ENCODE data around the gene KCNA10.

The KCNA10 gene

GRCh38 chr1:110519125-110519810, at the start of gene KCNA10:
KCNA10 (minus strand) TSS chr1:110519175; CDS start chr1:110518787, 388 bp downstream.
- no peak for DNase-seq (ENCODE audit: low read depth, low spot score)

- DNase-seq (ENCODE audit: low read depth, low spot score): no peak
These were observed 47.9 kb upstream of the KCNA10 start for GRCh38 chr1:110566836-110567235.

GRCh38 chr1:110565565-110565964, 46.6 kb upstream of the KCNA10 start:
- DNase-seq (ENCODE audit: low read depth, low spot score): no peak

GRCh38 chr1:110563089-110563488, 44.1 kb upstream of the KCNA10 start:
- DNase-seq (ENCODE audit: low read depth, low spot score): no peak

- no peak for DNase-seq (ENCODE audit: low read depth, low spot score)
These were observed 42.6 kb upstream of the KCNA10 start for GRCh38 chr1:110561596-110561995.

- no peak for DNase-seq (ENCODE audit: low read depth, low spot score)
These were observed 40.2 kb upstream of the KCNA10 start for GRCh38 chr1:110559157-110559556.

- DNase-seq (ENCODE audit: low read depth, low spot score): no peak
These were observed 38.5 kb upstream of the KCNA10 start for GRCh38 chr1:110557481-110557880.

- no peak for DNase-seq (ENCODE audit: low read depth, low spot score)
These were observed 37.5 kb upstream of the KCNA10 start for GRCh38 chr1:110556471-110556807.

- no peak for DNase-seq (ENCODE audit: low read depth, low spot score)
These were observed 37.0 kb upstream of the KCNA10 start for GRCh38 chr1:110555807-110556470.

- DNase-seq (ENCODE audit: low read depth, low spot score): peak; percentile 17
These were observed 36.2 kb upstream of the KCNA10 start for GRCh38 chr1:110554871-110555801.

- no peak for DNase-seq (ENCODE audit: low read depth, low spot score)
These were observed 32.4 kb upstream of the KCNA10 start for GRCh38 chr1:110551278-110551809.

- DNase-seq (ENCODE audit: low read depth, low spot score): no peak
These were observed 30.9 kb upstream of the KCNA10 start for GRCh38 chr1:110549831-110550230.

GRCh38 chr1:110548381-110548780, 29.4 kb upstream of the KCNA10 start:
- DNase-seq (ENCODE audit: low read depth, low spot score): no peak

- DNase-seq (ENCODE audit: low read depth, low spot score): no peak
These were observed 28.0 kb upstream of the KCNA10 start for GRCh38 chr1:110547017-110547416.

GRCh38 chr1:110545492-110545891, 26.5 kb upstream of the KCNA10 start:
- no peak for DNase-seq (ENCODE audit: low read depth, low spot score)

GRCh38 chr1:110544753-110545152, 25.8 kb upstream of the KCNA10 start:
- DNase-seq (ENCODE audit: low read depth, low spot score): no peak

GRCh38 chr1:110542725-110543124, 23.8 kb upstream of the KCNA10 start:
- no peak for DNase-seq (ENCODE audit: low read depth, low spot score)

GRCh38 chr1:110541906-110542395, 23.0 kb upstream of the KCNA10 start:
- DNase-seq (ENCODE audit: low read depth, low spot score): no peak

- DNase-seq (ENCODE audit: low read depth, low spot score): no peak
These were observed 22.1 kb upstream of the KCNA10 start for GRCh38 chr1:110540891-110541685.

GRCh38 chr1:110538921-110539320, 19.9 kb upstream of the KCNA10 start:
- no peak for DNase-seq (ENCODE audit: low read depth, low spot score)

GRCh38 chr1:110538075-110538474, 19.1 kb upstream of the KCNA10 start:
- DNase-seq (ENCODE audit: low read depth, low spot score): no peak

Measured in activated naive CD8-positive, alpha-beta T cell treated with anti-CD3 and anti-CD28 coated beads, Interleukin-2, amount 50 U/mL, for 16 hours (primary cell).